NCI-H2227 treated with DMSO at 0.1 percent for 48 hours (cell line): ENCODE measurements around the gene MALT1.
A peak's percentile ranks its signal among the peaks of the same experiment; 100 is the strongest.
"Not testable (repeated sequence)": the region's sequence is repeated elsewhere in the genome, so short reads cannot be mapped to it uniquely, and the experiment has no call there.

ENCODE experiments used
- DNase-seq: peaks from one replicate; lab custom pipeline; 2025; lab: John Stamatoyannopoulos, UW

Gene MALT1

DNA sequence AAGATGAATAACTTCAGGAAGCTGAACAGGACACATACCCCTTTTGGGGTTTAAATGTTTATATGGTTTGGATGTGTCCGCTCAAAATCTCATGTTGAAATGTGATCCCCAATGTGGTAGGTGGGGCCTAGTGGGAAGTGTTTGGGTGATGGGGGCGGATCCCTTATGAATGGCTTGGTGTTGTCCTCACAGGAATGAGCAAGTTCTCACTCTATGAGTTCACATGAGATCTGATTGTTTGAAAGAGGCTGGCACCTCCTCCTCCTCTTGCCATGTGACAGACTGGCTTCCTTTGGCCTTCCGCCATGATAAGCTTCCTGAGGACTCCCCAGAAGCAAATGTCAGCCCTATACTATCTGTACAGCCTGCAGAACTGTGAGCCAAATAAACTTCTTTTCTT is 104.8 kb downstream of the MALT1 start:
- no peak for DNase-seq

DNA sequence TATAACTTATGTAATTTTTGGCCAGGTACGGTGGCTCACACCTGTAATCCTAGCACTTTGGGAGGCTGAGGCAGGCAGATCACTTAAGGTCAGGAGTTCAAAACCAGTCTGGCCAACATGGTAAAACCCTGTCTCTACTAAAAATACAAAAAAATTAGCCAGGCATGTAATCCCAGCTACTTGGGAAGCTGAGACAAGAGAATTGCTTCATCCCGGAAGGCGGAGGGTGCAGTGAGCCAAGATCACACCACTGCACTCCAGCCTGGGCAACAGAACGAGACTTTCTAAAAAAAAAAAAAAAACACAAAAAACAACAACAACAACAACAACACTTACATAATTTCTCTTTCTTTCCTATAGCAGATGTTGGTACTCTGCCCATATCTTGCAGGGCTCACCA is 105.3 kb downstream of the MALT1 start:
- DNase-seq: not testable (repeated sequence)

DNA sequence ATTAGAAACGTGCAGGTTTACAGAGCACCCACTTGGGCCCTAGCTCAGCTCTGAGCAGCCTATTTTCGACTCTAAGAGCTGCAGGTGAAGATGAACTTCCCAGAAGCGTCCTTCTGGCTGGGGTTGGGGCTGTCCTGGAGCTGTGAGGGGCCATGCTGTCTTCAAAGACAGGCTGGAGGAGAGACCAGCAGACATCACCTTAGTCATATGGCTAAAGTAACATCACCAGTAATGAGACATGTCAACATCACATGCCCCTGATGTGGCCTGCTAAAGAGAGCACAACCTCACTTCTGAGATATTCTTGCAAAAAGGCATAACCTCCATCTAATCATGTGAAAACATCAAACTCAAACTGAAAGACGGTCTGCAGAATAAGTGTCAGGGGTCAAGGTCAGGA is 106.2 kb downstream of the MALT1 start:
- DNase-seq: no peak

DNA sequence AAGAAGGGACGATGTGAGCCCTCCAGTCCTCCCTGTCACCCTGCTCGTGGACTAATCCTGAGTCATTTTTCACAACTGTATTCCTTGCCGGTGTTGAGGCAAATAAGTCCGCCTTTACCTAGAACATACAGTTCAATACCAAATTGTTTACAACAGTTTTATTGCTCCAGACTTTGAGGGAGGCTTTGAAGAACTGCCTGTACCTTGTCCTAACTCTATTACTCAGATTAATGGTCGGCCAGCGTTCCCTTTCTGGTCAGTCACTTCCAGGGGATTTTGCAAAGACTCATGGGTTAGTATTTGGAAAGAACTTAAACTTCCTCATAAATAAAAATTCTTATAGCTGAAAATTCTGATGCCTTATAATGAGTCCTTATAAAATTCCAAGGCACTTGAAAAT is 108.3 kb downstream of the MALT1 start:
- DNase-seq: no peak

DNA sequence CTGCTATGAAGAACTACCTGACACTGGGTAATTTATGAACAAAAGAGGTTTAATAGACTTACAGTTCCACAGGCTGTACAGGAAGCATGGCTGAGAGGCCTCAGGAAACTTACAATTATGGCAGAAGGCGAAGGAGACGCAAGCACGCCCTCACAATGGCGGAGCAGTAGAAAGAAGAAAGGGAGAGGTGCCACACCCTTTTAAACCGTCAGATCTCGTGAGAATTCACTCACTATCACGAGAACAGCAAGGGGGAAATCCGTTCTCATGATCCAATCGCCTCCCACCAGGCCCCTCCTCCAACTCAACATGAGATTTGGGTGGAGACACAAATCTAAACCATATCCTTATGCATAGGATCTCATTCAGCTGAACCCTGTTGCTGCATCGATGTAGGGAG is 108.8 kb downstream of the MALT1 start:
- no peak for DNase-seq

DNA sequence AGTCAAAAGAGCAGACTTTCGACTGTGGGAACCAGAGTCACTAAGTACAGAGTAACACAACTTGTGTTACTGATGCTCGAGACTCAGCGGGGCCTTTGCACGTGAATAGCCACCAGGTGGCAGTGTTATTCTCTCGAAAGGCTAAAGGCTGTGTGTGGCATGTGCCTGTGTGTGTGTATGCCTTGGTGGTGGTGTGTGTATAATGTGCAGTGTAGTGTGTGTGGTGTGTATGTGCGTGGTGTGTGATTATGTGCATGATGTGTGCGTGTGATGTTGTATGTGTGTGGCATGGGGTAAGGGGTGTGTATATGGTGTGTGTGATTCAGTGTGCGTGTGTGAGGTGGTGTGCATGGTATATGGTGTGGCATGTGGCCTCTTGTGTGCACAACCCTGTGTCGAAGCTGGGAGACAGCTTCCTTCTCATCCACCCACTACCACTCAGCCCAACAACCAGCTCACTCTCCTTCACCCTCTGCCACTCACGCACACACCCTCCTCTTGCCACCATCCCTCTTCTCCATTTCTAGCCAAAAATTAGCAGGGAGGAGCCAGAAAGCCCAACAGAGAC is 110.4 kb downstream of the MALT1 start:
- peak; percentile 86 for DNase-seq

DNA sequence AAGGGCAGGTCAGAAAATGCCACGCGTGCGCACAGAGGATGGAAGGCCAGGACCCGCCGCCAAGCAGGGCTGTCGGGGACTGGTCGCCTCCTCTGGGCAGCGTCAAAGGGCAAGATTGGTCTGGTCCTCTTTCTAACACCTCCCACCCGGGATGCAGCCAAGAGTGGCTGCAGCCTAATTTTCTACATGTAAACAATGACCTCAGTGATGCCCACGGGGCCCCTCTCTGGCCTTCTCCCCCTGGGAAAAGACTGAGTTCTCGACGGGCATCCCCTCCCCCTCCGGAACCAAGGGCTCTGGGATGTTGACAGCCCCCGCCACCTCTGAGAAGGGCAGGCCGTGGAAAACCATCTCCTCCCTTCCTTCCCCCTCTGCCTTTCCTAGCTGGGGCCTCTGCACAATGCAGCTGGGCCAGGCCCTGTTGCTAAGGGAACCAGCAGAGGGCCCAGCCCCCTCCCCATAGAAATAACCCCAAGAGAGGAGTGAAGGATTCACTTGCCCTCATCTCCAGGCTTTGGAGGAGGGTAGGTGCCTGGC is 113.4 kb downstream of the MALT1 start:
- peak; percentile 71 for DNase-seq

DNA sequence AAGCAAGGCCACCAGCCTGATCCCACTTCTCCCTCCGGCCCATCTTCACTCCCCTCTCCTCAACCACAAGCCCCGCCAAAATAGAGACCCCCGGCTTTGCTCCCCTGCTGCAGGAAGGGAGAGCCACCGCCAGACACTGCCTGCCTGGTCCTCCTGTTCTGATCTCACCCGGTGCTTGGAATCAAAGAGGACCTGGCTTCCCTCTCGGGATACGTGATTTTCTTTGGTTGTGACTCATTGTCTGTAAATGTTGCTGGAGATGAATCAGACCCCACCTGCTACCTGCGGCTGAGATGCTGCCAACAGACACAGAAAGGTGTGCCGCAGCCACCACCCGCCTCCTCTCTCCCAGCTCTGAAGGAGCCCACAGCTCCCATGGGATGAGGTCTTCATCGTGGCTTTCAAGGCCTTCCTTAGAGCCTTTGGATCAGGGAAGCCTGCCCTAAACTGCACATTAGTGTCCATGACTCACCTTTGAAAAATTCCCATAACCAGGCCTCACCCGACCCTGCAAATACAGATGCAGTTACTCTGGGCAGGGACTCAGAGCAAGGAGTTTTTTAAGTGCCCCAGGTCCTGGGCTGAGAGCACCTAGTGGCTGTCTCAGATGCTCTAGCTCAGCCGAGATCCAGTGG is 114.0 kb downstream of the MALT1 start:
- no peak for DNase-seq

DNA sequence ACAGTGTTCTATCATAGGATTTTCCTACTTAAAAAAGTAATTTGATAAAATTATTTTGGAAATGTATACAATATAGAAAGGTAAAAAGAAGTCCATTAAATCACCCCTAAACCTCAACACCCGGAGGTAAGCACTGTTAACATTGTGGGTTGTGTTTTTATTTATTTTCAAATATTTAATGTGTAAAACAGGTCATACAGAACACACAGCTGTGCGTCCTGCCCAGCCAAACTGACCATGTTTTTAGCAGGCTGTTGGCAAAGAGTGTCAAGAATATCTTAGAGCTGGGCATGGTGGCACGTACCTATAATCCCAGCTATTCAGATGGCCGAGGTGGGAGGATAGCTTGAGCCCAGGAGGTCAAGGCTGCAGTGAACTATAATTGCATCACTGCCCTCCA is 114.6 kb downstream of the MALT1 start:
- no peak for DNase-seq

DNA sequence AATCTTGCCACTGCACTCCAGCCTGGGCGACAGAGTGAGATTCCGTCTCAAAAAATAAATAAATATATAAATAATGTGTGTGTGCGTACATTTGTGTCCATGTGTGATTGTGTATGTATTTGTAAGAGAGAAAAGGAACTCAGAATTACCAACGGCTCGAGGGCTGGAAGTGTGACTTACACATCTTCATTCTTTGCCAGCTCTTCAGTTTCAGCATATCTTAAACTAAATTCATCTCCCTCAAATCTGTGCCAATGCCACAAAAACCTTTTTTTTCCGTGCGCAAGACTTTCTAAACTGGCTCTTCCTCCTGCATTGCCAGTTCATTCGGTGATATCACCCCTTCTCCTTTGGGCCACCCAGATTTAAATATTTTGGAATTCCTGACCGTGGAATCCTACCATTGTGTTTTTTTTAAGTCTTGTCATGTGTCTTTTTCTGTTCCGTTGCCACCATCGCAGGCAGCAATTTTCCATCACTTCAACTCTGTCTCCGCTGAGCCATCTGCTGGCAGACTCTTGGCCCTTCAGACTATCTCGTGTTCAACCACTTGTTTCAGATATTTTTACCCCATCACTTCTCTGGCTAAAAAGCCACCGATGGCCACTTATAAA is 116.4 kb downstream of the MALT1 start:
- DNase-seq: no peak

DNA sequence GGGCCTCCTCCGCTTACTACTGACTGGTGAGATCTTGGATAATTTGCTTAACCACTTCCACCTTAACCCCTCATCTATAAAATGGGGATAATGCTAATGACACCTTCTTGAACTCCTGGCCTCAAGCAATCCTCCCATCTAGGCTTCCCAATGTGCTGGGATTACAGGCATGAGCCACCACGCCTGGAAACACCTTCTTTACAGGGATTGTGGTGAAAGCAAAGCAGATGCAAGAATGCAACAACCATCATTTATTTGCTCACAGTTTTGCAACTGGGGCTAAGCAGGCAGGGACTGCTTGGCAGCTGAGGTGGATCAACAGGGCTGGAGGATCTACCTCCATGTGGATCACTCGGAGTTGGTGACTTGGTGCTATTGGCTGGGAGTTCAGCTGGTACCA is 117.2 kb downstream of the MALT1 start:
- DNase-seq: no peak

DNA sequence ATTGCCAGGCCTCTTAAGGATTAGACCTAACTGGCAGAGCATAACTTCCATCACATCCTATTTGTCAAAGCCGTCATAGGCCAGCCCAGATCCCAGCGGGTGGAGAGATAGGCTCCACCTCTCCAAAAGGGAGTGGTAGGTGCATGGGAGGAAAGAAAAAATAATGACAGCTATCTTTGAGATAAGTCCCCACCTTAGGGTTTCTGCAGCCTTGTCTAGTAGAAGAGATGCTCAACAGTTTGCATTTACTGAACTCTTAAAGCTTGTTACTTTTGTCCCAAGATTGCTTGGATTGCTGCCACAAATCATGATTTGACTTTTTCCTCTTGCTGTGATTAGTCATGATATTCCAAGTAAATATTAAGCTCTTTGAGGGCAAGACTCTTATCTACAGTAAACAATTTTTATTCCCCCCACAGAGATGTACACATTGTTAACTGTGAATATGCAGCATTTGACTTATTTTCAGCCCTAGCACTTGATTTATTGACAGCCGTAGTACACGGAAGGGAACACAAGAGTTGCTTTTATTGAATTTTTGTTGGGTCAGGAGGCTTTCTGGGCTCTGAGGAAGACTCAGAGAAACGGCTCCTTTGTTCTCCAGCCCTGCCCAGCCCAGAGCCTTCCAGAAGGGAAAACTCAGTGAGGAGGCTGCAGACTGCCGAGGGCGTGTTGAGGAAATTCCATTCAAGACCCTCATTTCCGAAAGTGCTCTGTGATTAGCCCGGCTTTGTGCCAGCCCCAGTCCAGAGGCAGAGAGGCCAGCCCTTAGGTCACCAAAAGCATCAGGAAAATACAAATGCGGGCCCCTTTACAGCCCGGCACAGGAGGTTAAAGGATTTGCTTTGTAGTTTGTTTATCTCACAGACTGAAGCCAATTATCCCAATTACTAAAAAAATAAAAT is 118.0 kb downstream of the MALT1 start:
- peak; percentile 83 for DNase-seq

DNA sequence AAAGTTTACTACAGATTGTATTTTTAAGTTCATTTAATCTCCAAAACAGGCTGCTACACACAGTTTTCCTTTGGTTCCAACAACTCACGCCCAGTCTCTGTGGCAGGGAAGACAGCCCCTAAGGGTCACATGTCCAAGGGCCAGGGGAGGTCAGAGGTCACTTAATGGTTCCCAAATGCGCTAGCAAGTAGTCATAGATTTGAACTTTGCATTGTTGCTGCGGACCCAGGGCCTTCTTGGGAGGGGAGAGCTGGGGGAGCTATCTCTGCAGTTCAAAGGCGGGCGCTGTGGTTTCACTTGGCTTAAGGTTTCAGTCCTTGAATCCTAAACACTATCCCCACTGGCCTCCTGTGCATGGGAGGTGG is 118.6 kb downstream of the MALT1 start:
- DNase-seq: no peak

DNA sequence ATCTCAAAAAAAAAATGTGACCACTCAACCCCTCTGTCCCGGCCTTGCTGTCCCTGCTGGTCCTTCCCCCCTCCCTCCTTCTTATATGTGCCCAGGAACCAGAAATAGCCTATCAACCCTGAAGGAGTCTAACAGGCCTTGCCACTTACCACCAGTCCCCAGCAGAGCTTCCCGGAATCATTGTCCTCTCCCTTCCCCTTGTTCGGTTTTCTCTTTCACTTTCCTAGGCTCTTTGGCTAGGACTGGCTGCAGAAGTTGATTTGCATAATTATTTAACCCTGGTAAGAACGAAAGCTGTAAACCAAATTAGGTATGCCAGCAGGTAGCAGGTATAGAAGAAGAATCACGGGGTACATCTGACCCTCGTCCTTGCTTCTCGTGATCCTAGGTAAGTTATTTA is 120.8 kb downstream of the MALT1 start:
- DNase-seq: no peak

DNA sequence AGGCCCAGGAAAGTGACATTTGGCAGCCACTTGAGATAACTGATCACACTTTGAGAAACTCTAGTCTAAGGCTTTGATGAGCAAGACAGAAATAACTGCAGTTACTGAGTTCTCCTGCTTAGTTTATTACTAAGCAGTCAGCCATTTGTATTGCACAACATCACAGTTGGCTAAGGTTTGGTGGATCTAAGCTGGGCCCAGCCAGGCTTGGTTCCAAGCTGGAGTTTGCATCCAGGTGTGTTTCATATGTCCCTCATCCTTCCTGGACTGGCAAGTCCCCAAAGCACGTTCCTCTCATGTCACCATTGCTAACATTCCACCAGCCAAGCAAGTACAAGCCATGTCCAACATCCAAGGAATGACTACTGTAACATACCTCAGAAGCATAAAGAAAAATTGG is 122.1 kb downstream of the MALT1 start:
- DNase-seq: no peak

DNA sequence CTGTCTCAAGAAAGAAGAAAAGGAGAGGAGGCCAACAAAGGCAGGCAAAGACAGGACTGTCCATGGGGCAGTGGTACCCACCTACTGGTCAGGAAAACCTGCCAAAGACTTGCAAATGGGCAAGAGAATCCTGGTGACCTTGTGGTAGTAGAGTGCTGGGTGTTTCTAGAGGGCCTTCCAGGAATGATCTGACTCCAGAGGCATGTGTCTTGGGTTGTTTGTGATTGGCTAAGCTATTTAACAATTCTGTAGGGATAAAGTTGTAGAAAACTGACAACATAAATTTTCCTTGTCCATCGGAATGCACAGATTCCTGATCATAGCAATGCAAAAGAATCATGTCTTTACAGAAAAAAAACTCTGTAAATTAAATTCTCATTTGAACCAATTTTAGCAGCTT is 125.0 kb downstream of the MALT1 start:
- no peak for DNase-seq

DNA sequence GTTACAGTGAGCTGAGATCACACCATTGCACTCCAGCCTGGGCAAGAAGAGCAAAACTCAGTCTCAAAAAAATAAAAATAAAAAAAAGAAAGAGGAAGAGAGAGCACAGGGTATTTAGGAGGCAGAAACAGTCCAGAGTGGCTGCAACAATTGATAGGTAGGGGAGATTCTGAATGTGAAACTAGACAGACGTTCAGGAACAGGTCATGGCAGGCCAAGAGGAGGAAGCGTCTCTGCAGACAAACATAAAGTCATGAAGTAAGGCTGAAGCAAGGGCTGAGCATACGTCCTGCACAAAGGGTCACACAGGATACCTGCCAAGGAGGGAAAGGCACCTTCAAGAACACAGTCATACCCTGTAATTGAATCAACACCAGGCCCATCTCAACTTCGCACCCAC is 129.3 kb downstream of the MALT1 start:
- no peak for DNase-seq

DNA sequence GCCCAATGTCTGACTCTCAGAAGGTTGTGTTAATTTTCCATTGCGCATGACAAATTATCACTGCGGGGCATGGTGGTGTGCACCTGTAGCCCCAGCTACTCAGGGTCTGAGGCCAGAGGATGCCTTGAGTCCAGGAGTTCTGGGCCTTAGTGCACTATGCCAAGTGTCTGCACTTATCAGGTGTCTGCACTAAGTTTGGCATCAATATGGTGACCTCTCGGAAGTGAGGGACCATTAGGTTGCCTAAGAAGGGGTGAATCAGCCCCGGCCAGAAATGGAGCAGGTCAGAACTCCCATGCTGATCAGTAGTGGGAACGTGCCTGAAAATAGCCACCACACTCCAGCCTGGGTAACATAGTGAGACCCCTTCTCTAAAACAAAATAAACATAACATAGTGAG is 131.7 kb downstream of the MALT1 start:
- DNase-seq: no peak

DNA sequence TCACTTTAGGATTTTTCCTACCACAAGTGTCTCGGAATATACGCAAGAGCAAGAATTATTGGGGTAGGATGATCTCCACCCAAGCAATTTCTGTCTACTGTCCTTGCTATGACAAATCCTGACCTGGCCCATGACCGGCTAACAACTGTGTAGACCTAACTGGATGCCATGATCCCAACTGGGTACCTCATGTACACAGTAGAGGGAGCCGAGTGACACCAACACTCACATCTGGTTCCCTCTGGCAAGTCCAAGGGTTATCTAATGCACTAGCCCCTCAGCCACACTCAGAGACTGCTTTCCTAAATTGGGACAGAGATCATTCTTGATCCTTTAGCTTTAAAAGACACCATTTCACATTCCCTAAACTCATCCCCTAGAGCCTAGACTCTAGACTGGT is 132.7 kb downstream of the MALT1 start:
- no peak for DNase-seq
